Measurements from ENCODE around the gene UPP1.

UPP1 gene

GRCh38 chr7:48089046-48090003 is at the start of gene UPP1:
TSS of gene UPP1 (plus strand) at chr7:48089265. CDS start at chr7:48094784, 5,519 bp downstream.
- peak; percentile 96 for DNase-seq (ENCODE audit: low spot score)

GRCh38 chr7:48040944-48041652 is 48.0 kb upstream of the UPP1 start:
- no peak for DNase-seq (ENCODE audit: low spot score)

GRCh38 chr7:48041653-48041970 is 47.5 kb upstream of the UPP1 start:
- peak; percentile 14 for DNase-seq (ENCODE audit: low spot score)

GRCh38 chr7:48042216-48042615 is 46.8 kb upstream of the UPP1 start:
- DNase-seq (ENCODE audit: low spot score): no peak

- no peak for DNase-seq (ENCODE audit: low spot score)
Measured at GRCh38 chr7:48042636-48043035, 46.4 kb upstream of the UPP1 start.

GRCh38 chr7:48045195-48045765 is 43.8 kb upstream of the UPP1 start:
- no peak for DNase-seq (ENCODE audit: low spot score)

- peak; percentile 29 for DNase-seq (ENCODE audit: low spot score)
Measured at GRCh38 chr7:48046458-48046857, 42.6 kb upstream of the UPP1 start.

GRCh38 chr7:48048113-48048512 is 41.0 kb upstream of the UPP1 start:
- no peak for DNase-seq (ENCODE audit: low spot score)

- DNase-seq (ENCODE audit: low spot score): peak; percentile 8
Measured at GRCh38 chr7:48049850-48050249, 39.2 kb upstream of the UPP1 start.

GRCh38 chr7:48052748-48053147 is 36.3 kb upstream of the UPP1 start:
- peak; percentile 12 for DNase-seq (ENCODE audit: low spot score)

- DNase-seq (ENCODE audit: low spot score): no peak
Measured at GRCh38 chr7:48053736-48054135, 35.3 kb upstream of the UPP1 start.

GRCh38 chr7:48058990-48059389 is 30.1 kb upstream of the UPP1 start:
- DNase-seq (ENCODE audit: low spot score): no peak

- no peak for DNase-seq (ENCODE audit: low spot score)
Measured at GRCh38 chr7:48059706-48060105, 29.4 kb upstream of the UPP1 start.

- DNase-seq (ENCODE audit: low spot score): no peak
Measured at GRCh38 chr7:48063985-48064384, 25.1 kb upstream of the UPP1 start.

- DNase-seq (ENCODE audit: low spot score): no peak
Measured at GRCh38 chr7:48067475-48067874, 21.6 kb upstream of the UPP1 start.

GRCh38 chr7:48074204-48074654 is 14.8 kb upstream of the UPP1 start:
- DNase-seq (ENCODE audit: low spot score): no peak

GRCh38 chr7:48077423-48077822 is 11.6 kb upstream of the UPP1 start:
- no peak for DNase-seq (ENCODE audit: low spot score)

GRCh38 chr7:48078470-48078869 is 10.6 kb upstream of the UPP1 start:
- no peak for DNase-seq (ENCODE audit: low spot score)

GRCh38 chr7:48082378-48082777 is 6.7 kb upstream of the UPP1 start:
- peak; percentile 19 for DNase-seq (ENCODE audit: low spot score)

GRCh38 chr7:48083114-48083830 is 5.8 kb upstream of the UPP1 start:
- peak; percentile 42 for DNase-seq (ENCODE audit: low spot score)

- peak; percentile 90 for DNase-seq (ENCODE audit: low spot score)
Measured at GRCh38 chr7:48084727-48085432, 4.2 kb upstream of the UPP1 start.

GRCh38 chr7:48085433-48085791 is 3.7 kb upstream of the UPP1 start:
- DNase-seq (ENCODE audit: low spot score): no peak

All from CD4-positive, alpha-beta T cell treated with Interleukin-15 for 4 hours (primary cell).